GM18498 (cell line): ENCODE data around the gene UMODL1.
"Not testable (repeated sequence)": the region's sequence is repeated elsewhere in the genome, so short reads cannot be mapped to it uniquely, and the experiment has no call there.

Experiments used
- ATAC-seq: cut with Tn5 transposase; IDR thresholded peaks from one replicate; pipeline ENCODE4 v1.9.1; 2021; ENCODE audit warnings: mild to moderate bottlenecking, moderate library complexity; ENCODE audit not compliant: unreplicated experiment

UMODL1 gene

GRCh38 chr21:42159560-42160110, 88.5 kb downstream of the UMODL1 start:
- no peak for ATAC-seq

GRCh38 chr21:42160111-42160721, 89.1 kb downstream of the UMODL1 start:
- ATAC-seq = no peak

GRCh38 chr21:42160765-42161164, 89.6 kb downstream of the UMODL1 start:
- no peak for ATAC-seq

- no peak for ATAC-seq
Observed at GRCh38 chr21:42161401-42161955, 90.4 kb downstream of the UMODL1 start.

GRCh38 chr21:42161956-42162681, 91.0 kb downstream of the UMODL1 start:
- ATAC-seq = no peak

- ATAC-seq = no peak
Observed at GRCh38 chr21:42162831-42163510, 91.9 kb downstream of the UMODL1 start.

GRCh38 chr21:42163511-42163863, 92.4 kb downstream of the UMODL1 start:
- ATAC-seq = no peak

- ATAC-seq = no peak
Observed at GRCh38 chr21:42164064-42164789, 93.1 kb downstream of the UMODL1 start.

GRCh38 chr21:42164818-42165217, 93.7 kb downstream of the UMODL1 start:
- no peak for ATAC-seq

- ATAC-seq = no peak
Observed at GRCh38 chr21:42165901-42166300, 94.8 kb downstream of the UMODL1 start.

GRCh38 chr21:42169758-42170157, 98.6 kb downstream of the UMODL1 start:
- no peak for ATAC-seq

GRCh38 chr21:42171091-42172053, 100.3 kb downstream of the UMODL1 start:
- no peak for ATAC-seq

- no peak for ATAC-seq
Observed at GRCh38 chr21:42172596-42173483, 101.7 kb downstream of the UMODL1 start.

- ATAC-seq = no peak
Observed at GRCh38 chr21:42174173-42174572, 103.1 kb downstream of the UMODL1 start.

GRCh38 chr21:42175110-42175710, 104.1 kb downstream of the UMODL1 start:
- ATAC-seq = no peak

- no peak for ATAC-seq
Observed at GRCh38 chr21:42176859-42177258, 105.7 kb downstream of the UMODL1 start.

- ATAC-seq = no peak
Observed at GRCh38 chr21:42179316-42179715, 108.2 kb downstream of the UMODL1 start.

- not testable (repeated sequence) for ATAC-seq
Observed at GRCh38 chr21:42180001-42180400, 108.9 kb downstream of the UMODL1 start.
